GM12878 (cell line): Measurements from ENCODE around the gene OTOS. TPM values are rescaled to one million over a fixed set of nuclear protein-coding genes. Genes with fewer than 3 reads are reported as not detected.

Source experiments
- ATAC-seq: fragments of 200-7000 bp; cut with Tn5 transposase; 3 replicates; pipeline ENCODE4 v1.9.1; 2020; ENCODE audit warnings: mild to moderate bottlenecking, moderate library complexity
- BruUV-seq: library from RNA; stranded (reverse); fragments of 400-500 nt; replicated peaks from 2 replicates; lab custom pipeline; 2021; lab: Mats Ljungman, UMichigan
- CTCF ChIA-PET: fragments of 300-600 bp; sonication (Branson Sonifier 250); formaldehyde crosslinking; extraction: SDS; loops from one replicate; lab custom pipeline; 2021; ENCODE audit warnings: inconsistent platforms; lab: Yijun Ruan, JAX
- POLR2A ChIA-PET: fragments of 350-600 bp; formaldehyde crosslinking; extraction: SDS; loops from one replicate; lab custom pipeline; 2021; ENCODE audit warnings: inconsistent platforms; lab: Charles Lee
- RAD21 ChIA-PET: fragments of 300-600 bp; sonication (Branson Sonifier 250); formaldehyde crosslinking; loops from one replicate; lab custom pipeline; 2023; ENCODE audit warnings: antibody characterized with exemption; ENCODE audit not compliant: unreplicated experiment; lab: Charles Lee
- SMC1A ChIA-PET: fragments of 300-600 bp; sonication (Branson Sonifier 250); formaldehyde crosslinking; loops from one replicate; lab custom pipeline; 2023; ENCODE audit not compliant: unreplicated experiment, uncharacterized antibody; lab: Charles Lee
- DNase-seq: peaks from one replicate; pipeline ENCODE4 v3.0.0-alpha.2; 2011; ENCODE audit warnings: low read depth, low spot score
- FAIRE-seq: peaks from 3 replicates; lab custom pipeline; 2011; peaks lifted over from hg19 to GRCh38; lab: Jason Lieb, UNC
- H2AFZ ChIP-seq: 2 replicates; pipeline ENCODE4 v1.6.0; 2011; ENCODE audit warnings: low read depth, low read length, control low read depth; ENCODE audit not compliant: control insufficient read depth
- H3K27ac ChIP-seq: 2 replicates; pipeline ENCODE4 v1.5.1; 2011; ENCODE audit warnings: control low read depth; ENCODE audit not compliant: control insufficient read depth, insufficient read depth
- H3K27me3 ChIP-seq, 2 experiments: replicated peaks in 1 of 2; 2 replicates each; pipeline versions ENCODE4 v1.6.0 to v1.6.1; 2011; ENCODE audit warnings: low read length in 1 of 2; ENCODE audit not compliant: control insufficient read depth in 2 of 2, insufficient read depth in 2 of 2
- H3K36me3 ChIP-seq, 2 experiments: 2 replicates each; pipeline ENCODE4 v1.5.1; 2011; ENCODE audit warnings: low read length in 1 of 2; ENCODE audit not compliant: control insufficient read depth in 2 of 2, insufficient read depth in 2 of 2
- H3K4me1 ChIP-seq: 2 replicates; pipeline ENCODE4 v1.6.1; 2011; ENCODE audit warnings: mild to moderate bottlenecking, low read length, moderate library complexity, mixed read lengths; ENCODE audit not compliant: control insufficient read depth, insufficient read depth
- H3K4me2 ChIP-seq: 2 replicates; pipeline ENCODE4 v1.6.0; 2011; ENCODE audit warnings: control low read depth; ENCODE audit not compliant: control insufficient read depth, insufficient read depth
- H3K4me3 ChIP-seq: fragments of 200-600 bp; sonication (generic); 2 replicates; pipeline ENCODE4 v1.5.1; 2016
- H3K79me2 ChIP-seq: 2 replicates; pipeline ENCODE4 v1.6.0; 2011; ENCODE audit warnings: low read length; ENCODE audit not compliant: control insufficient read depth, insufficient read depth
- H3K9ac ChIP-seq: 2 replicates; pipeline ENCODE4 v1.8.0; 2011; ENCODE audit warnings: low read length, control low read depth, mixed read lengths; ENCODE audit not compliant: control insufficient read depth, insufficient read depth
- H3K9me3 ChIP-seq: replicated peaks from 3 replicates; pipeline ENCODE4 v1.5.1; 2011; ENCODE audit warnings: mild to moderate bottlenecking, low read length; ENCODE audit not compliant: control insufficient read depth, insufficient read depth
- H4K20me1 ChIP-seq: 2 replicates; pipeline ENCODE4 v1.6.0; 2011; ENCODE audit not compliant: control insufficient read depth, insufficient read depth
- ATF7 ChIP-seq: fragments of 450-650 bp; IDR thresholded peaks from 2 replicates; pipeline ENCODE4 v1.6.1; 2016; ENCODE audit warnings: low read depth, mild to moderate bottlenecking
- BRCA1 ChIP-seq: IDR thresholded peaks from 2 replicates; pipeline ENCODE4 v1.6.1; 2011; ENCODE audit warnings: low read depth, low read length, improper control_type of control experiment
- CREB1 ChIP-seq: IDR thresholded peaks from 2 replicates; pipeline ENCODE4 v1.6.1; 2012; ENCODE audit warnings: low read depth, mild to moderate bottlenecking, inconsistent platforms
- ESRRA ChIP-seq: IDR thresholded peaks from 2 replicates; pipeline ENCODE4 v1.6.1; 2012; ENCODE audit warnings: mild to moderate bottlenecking, low read length, improper control_type of control experiment
- ETV6 ChIP-seq, 2 experiments: fragments of 450-650 bp in 1 of 2; IDR thresholded peaks in 1 of 2; conservative IDR thresholded peaks in 1 of 2; 2 replicates each; pipeline ENCODE4 v1.6.1; 2014; ENCODE audit warnings: antibody characterized with exemption in 1 of 2, borderline replicate concordance in 1 of 2, low read depth in 1 of 2, mild to moderate bottlenecking in 1 of 2, moderate library complexity in 1 of 2
- FOS ChIP-seq: IDR thresholded peaks from 3 replicates; pipeline ENCODE4 v1.6.1; 2011; ENCODE audit warnings: borderline replicate concordance; ENCODE audit not compliant: insufficient read length; ENCODE audit errors: extremely low read depth
- KAT2A ChIP-seq: conservative IDR thresholded peaks from 2 replicates; pipeline ENCODE4 v1.6.1; 2011; ENCODE audit warnings: low read depth, low read length; ENCODE audit not compliant: control insufficient read depth
- RAD51 ChIP-seq: fragments of 450-650 bp; IDR thresholded peaks from 2 replicates; pipeline ENCODE4 v1.6.1; 2016; ENCODE audit warnings: moderate library complexity, mild to moderate bottlenecking, inconsistent platforms
- RB1 ChIP-seq: fragments of 450-650 bp; formaldehyde crosslinking; IDR thresholded peaks from 2 replicates; pipeline ENCODE4 v1.6.1; 2017; ENCODE audit warnings: mild to moderate bottlenecking, borderline replicate concordance
- SIX5 ChIP-seq: IDR thresholded peaks from 2 replicates; pipeline ENCODE4 v1.6.1; 2011; ENCODE audit warnings: mild to moderate bottlenecking, low read depth, low read length, moderate library complexity; ENCODE audit not compliant: severe bottlenecking
- SMC3 ChIP-seq: IDR thresholded peaks from 2 replicates; pipeline ENCODE4 v1.6.1; 2011; ENCODE audit warnings: low read length, improper control_type of control experiment, borderline replicate concordance
- TCF12 ChIP-seq: IDR thresholded peaks from 2 replicates; pipeline ENCODE4 v1.6.1; 2011; ENCODE audit warnings: low read depth, mild to moderate bottlenecking, low read length
- WGBS: methylation state at CpG from one replicate; pipeline ENCODE4 v1.1.6; 2016; ENCODE audit warnings: low lambda C conversion rate; ENCODE audit not compliant: insufficient replicate concordance, insufficient coverage; ENCODE audit errors: missing lambda C conversion rate; 5-methylcytosine and 5-hydroxymethylcytosine counted together
- in situ Hi-C: fragments of 300-500 bp; cut with MboI; formaldehyde crosslinking; loops from 9 replicates; pipeline ENCODE4 v1.14.3; 2018; ENCODE audit warnings: mixed read lengths
- intact Hi-C: fragments of 100-400 bp; cut with micrococcal nuclease; formaldehyde crosslinking; loops from one replicate; pipeline ENCODE4 v1.14.2; 2022; ENCODE audit not compliant: unreplicated experiment
- polyA plus RNA-seq, 11 experiments: library from polyadenylated mRNA; depleted of rRNA in 4 of 11; unstranded in 6 of 11; stranded (reverse) in 5 of 11; fragments of >200 nt; fragmentation: Nextera tagmentation in 4 of 11; fragmentation: Illumina TruSeq in 1 of 11; extraction: Ambion mirVana in 4 of 11; extraction: Trizol in 1 of 11; gene quantifications; 1 replicate in 1 of 11; 2 replicates in 10 of 11; pipeline versions ENCODE4 v1.2.1 to v1.2.3, GENCODE V29; 2011 to 2016; ENCODE audit warnings: inconsistent platforms in 2 of 11, missing spikeins in 2 of 11, low read depth in 1 of 11
- total RNA-seq, 4 experiments: library from RNA; depleted of rRNA in 3 of 4; stranded (reverse); fragments of >200 nt in 3 of 4; fragmentation: Illumina TruSeq in 1 of 4; extraction: Trizol in 1 of 4; gene quantifications; 2 replicates each; pipeline versions ENCODE4 v1.2.1 to v1.2.3, GENCODE V29; 2013 to 2021
- TF ChIP-seq, protein P1 (sequence below): IDR thresholded peaks from 2 replicates; pipeline ENCODE4 v1.6.1; 2012; ENCODE audit warnings: low read depth, low read length, improper control_type of control experiment
- TF ChIP-seq, protein P2 (sequence below): fragments of 450-650 bp; IDR thresholded peaks from 2 replicates; pipeline ENCODE4 v1.6.1; 2017; ENCODE audit warnings: mild to moderate bottlenecking, moderate library complexity

Gene OTOS
- total and polyA plus RNA-seq, 10 of the 15 experiments (the other 5 are each of a cell fraction or from before 2014, with no cell fraction given): not detected

DNA sequence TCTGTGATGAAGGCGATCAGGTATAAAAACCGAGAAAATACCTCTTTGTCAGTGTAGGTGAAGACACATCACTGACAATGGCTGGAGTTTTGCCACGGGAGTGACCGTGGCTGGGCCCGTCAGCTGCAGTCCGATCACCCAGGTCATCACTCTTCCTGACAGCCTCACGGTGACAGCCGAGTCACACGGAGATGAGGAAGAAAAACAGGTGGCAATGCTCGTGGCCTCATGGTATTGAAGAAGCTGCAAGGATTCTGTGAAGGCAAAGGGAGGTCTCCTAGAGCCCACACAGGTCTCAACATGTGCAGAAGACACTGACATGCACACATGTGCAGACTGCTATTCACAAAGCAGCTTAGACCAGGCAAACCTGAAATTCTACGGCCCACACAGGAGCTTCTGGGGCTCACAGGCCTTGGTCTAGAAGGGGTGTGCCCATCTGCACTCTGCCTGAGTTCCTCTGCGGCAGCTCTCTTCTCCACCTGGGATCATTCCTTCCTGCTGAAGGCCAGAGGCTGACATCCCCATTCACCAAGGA lies 11.8 kb downstream of the OTOS start:
- Histone ChIP-seq H3K4me2 (no peak overlapping the region), H3K4me3 (no peak overlapping the region), H3K79me2 (no peaks in the 10 kb centered on the region), H3K36me3 (peaks cover 18 to 36% of the 10 kb centered on the region in 2 experiments), H3K4me1 (no peaks in the 10 kb centered on the region), H2AFZ (no peak overlapping the region), H3K27me3 (no peaks in the 10 kb centered on the region), H3K9me3 (no peaks in the 10 kb centered on the region), H3K27ac (no peak overlapping the region), H3K9ac (no peak overlapping the region), H4K20me1 (no peaks in the 10 kb centered on the region)
- RAD21 ChIA-PET: no interaction called here
- TF ChIP-seq SMC3: no peak
- TF ChIP-seq TCF12: no peak
- no peak for TF ChIP-seq KAT2A
- TF ChIP-seq RAD51: no peak
- no peak for TF ChIP-seq ETV6 (conservative IDR thresholded peaks at IDR 0.05 in 1 of 2, IDR thresholded peaks at IDR 0.05 in 1 of 2; ENCODE audit: borderline replicate concordance in 1 of 2, low read depth in 1 of 2)
- no peak for TF ChIP-seq CREB1
- TF ChIP-seq SIX5: no peak
- no peak for TF ChIP-seq ATF7
- TF ChIP-seq ESRRA: no peak
- no peak for TF ChIP-seq RB1
- no peak for TF ChIP-seq BRCA1
- TF ChIP-seq, protein P1, sequence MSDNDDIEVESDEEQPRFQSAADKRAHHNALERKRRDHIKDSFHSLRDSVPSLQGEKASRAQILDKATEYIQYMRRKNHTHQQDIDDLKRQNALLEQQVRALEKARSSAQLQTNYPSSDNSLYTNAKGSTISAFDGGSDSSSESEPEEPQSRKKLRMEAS: no peak
- TF ChIP-seq, protein P2, sequence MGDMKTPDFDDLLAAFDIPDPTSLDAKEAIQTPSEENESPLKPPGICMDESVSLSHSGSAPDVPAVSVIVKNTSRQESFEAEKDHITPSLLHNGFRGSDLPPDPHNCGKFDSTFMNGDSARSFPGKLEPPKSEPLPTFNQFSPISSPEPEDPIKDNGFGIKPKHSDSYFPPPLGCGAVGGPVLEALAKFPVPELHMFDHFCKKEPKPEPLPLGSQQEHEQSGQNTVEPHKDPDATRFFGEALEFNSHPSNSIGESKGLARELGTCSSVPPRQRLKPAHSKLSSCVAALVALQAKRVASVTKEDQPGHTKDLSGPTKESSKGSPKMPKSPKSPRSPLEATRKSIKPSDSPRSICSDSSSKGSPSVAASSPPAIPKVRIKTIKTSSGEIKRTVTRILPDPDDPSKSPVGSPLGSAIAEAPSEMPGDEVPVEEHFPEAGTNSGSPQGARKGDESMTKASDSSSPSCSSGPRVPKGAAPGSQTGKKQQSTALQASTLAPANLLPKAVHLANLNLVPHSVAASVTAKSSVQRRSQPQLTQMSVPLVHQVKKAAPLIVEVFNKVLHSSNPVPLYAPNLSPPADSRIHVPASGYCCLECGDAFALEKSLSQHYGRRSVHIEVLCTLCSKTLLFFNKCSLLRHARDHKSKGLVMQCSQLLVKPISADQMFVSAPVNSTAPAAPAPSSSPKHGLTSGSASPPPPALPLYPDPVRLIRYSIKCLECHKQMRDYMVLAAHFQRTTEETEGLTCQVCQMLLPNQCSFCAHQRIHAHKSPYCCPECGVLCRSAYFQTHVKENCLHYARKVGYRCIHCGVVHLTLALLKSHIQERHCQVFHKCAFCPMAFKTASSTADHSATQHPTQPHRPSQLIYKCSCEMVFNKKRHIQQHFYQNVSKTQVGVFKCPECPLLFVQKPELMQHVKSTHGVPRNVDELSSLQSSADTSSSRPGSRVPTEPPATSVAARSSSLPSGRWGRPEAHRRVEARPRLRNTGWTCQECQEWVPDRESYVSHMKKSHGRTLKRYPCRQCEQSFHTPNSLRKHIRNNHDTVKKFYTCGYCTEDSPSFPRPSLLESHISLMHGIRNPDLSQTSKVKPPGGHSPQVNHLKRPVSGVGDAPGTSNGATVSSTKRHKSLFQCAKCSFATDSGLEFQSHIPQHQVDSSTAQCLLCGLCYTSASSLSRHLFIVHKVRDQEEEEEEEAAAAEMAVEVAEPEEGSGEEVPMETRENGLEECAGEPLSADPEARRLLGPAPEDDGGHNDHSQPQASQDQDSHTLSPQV: no peak
- TF ChIP-seq FOS: no peak
- BruUV-seq: no TSS peak
- in situ Hi-C loops: no loop called here
- no peak for DNase-seq
- CTCF ChIA-PET: no interaction called here
- WGBS: 98% methylated on average over 12 of the region's 12 CpGs
- intact Hi-C loops: no loop called here
- POLR2A ChIA-PET: no interaction called here
- SMC1A ChIA-PET: interaction anchor here (1.4 kb wide), 1 partner anchor 11 kb away, joined by 3 read pairs; no protein-coding TSS in a partner anchor
- no peak for FAIRE-seq
- ATAC-seq: no peak
